ENCODE results near the gene IL1R1.

IL1R1 gene

DNA sequence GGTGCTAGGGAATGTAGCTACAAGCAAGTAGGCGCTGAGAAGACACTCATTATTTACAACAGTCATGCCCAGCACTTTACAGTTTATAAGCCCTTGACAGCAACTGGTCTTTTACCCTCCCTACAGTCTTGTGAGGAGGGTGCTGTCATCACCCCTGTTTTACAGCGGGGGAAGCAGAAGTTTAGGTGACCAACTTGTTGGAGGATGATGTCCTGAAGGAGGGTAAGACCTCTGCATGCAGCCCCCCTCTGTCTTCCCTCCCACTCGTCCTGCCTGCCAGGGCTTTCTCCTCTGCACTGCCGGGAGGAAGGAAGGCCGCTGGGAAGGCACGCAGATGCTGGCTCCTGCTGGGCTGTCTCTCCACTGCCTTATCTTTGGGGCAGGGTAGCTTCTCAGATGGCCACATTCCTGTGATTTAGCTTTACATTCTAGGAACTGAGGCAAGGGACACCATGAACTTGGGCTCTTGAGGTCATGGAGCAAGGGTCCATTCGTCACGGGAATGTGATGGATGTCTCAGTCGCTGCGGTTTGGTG, 972 bp downstream of the IL1R1 start:
- WGBS, 2 donors (ENCODE audit: extremely low coverage in 2 of 2, insufficient read length in 2 of 2, insufficient replicate concordance in 1 of 2), result no CpG with 5 or more reads among the region's 10 CpGs
- no peaks in the 10 kb centered on the region for H3K36me3 ChIP-seq (replicated peaks in 1 of 2; ENCODE audit: control insufficient read depth in 2 of 2, insufficient read depth in 2 of 2, low read length in 2 of 2)
- H3K4me2 ChIP-seq (ENCODE audit: insufficient read depth, low read length, poor library complexity, severe bottlenecking), result no peak overlapping the region
- no peak overlapping the region for H3K14ac ChIP-seq (ENCODE audit: low read length)
- H2BK5ac ChIP-seq (ENCODE audit: low read length), result no peak overlapping the region
- H3K79me1 ChIP-seq (ENCODE audit: low read depth, low read length), result no peaks in the 10 kb centered on the region
- no peak overlapping the region for H3K23ac ChIP-seq (ENCODE audit: low read depth, low read length, poor library complexity)
- no peak overlapping the region for H2AFZ ChIP-seq (ENCODE audit: low read length)
- no peak overlapping the region for H4K91ac ChIP-seq (ENCODE audit: low read depth, low read length, poor library complexity)
- no peak overlapping the region for H3K4ac ChIP-seq (ENCODE audit: low read length)
- H3K27me3 ChIP-seq (ENCODE audit: control insufficient read depth in 3 of 3, insufficient read depth in 3 of 3, low read depth in 1 of 3, low read length in 3 of 3), result peaks cover 0 to 37% (median 11%) of the 10 kb centered on the region in 3 experiments
- H3K27ac ChIP-seq (replicated peaks; ENCODE audit: low read length), result no peak overlapping the region
- H3K4me1 ChIP-seq (ENCODE audit: control insufficient read depth in 2 of 2, insufficient read depth in 1 of 2, low read depth in 1 of 2, low read length in 2 of 2), result no peaks in the 10 kb centered on the region
- no peak overlapping the region for H3K18ac ChIP-seq (ENCODE audit: low read length)
- peaks cover 3 to 10% of the 10 kb centered on the region in 2 donors for H3K9me3 ChIP-seq (replicated peaks in 1 of 2; ENCODE audit: control insufficient read depth in 2 of 2, insufficient read depth in 1 of 2, low read depth in 1 of 2, low read length in 2 of 2)
- H2BK15ac ChIP-seq (ENCODE audit: low read length), result no peak overlapping the region
- H3K9ac ChIP-seq (ENCODE audit: low read depth, low read length, poor library complexity), result no peak overlapping the region
- H2BK120ac ChIP-seq (ENCODE audit: low read depth, low read length), result no peak overlapping the region
- no peak overlapping the region for H4K8ac ChIP-seq (ENCODE audit: low read depth, low read length)
- DNase-seq (ENCODE audit: low spot score), result no peak
- no peak overlapping the region for H3K4me3 ChIP-seq (ENCODE audit: low read length in 2 of 2)
- no peak overlapping the region for H2AK5ac ChIP-seq (ENCODE audit: low read depth, low read length)
- H2BK12ac ChIP-seq (ENCODE audit: low read length), result no peak overlapping the region

DNA sequence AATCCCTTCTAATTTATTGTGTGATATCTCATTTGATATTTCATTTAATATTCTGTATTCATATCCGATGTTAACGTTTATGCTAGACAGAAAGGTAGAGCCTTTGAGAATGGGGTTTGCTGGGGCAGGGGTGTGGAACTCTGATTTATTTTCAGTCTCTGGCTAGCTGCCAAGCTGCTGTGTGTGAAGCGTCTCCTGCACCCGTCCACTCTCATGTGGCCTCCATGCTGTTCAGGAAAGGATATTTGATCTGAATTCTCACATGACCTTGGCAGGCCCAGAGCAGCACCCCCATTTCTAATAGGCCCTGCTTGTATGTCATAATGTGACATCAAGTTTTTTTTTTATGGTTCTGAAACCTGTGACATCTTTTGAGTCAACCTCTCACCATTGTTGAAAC, 1.6 kb downstream of the IL1R1 start:
- Histone ChIP-seq H3K4ac (ENCODE audit: low read length) (no peak overlapping the region), H3K9ac (ENCODE audit: low read depth, low read length, poor library complexity) (no peak overlapping the region), H2BK15ac (ENCODE audit: low read length) (no peak overlapping the region), H3K4me2 (ENCODE audit: insufficient read depth, low read length, poor library complexity, severe bottlenecking) (no peak overlapping the region), H2BK12ac (ENCODE audit: low read length) (no peak overlapping the region), H2AFZ (ENCODE audit: low read length) (no peak overlapping the region), H2AK5ac (ENCODE audit: low read depth, low read length) (no peak overlapping the region), H4K91ac (ENCODE audit: low read depth, low read length, poor library complexity) (no peak overlapping the region), H3K9me3 (replicated peaks in 1 of 2; ENCODE audit: control insufficient read depth in 2 of 2, insufficient read depth in 1 of 2, low read depth in 1 of 2, low read length in 2 of 2) (peaks cover 3 to 10% of the 10 kb centered on the region in 2 donors), H2BK5ac (ENCODE audit: low read length) (no peak overlapping the region), H3K23ac (ENCODE audit: low read depth, low read length, poor library complexity) (no peak overlapping the region), H3K36me3 (replicated peaks in 1 of 2; ENCODE audit: control insufficient read depth in 2 of 2, insufficient read depth in 2 of 2, low read length in 2 of 2) (no peaks in the 10 kb centered on the region), H4K8ac (ENCODE audit: low read depth, low read length) (no peak overlapping the region), H3K79me1 (ENCODE audit: low read depth, low read length) (no peaks in the 10 kb centered on the region), H3K27ac (replicated peaks; ENCODE audit: low read length) (no peak overlapping the region), H2BK120ac (ENCODE audit: low read depth, low read length) (no peak overlapping the region), H3K18ac (ENCODE audit: low read length) (no peak overlapping the region), H3K14ac (ENCODE audit: low read length) (no peak overlapping the region), H3K4me1 (ENCODE audit: control insufficient read depth in 2 of 2, insufficient read depth in 1 of 2, low read depth in 1 of 2, low read length in 2 of 2) (no peaks in the 10 kb centered on the region), H3K4me3 (ENCODE audit: low read length in 2 of 2) (no peak overlapping the region), H3K27me3 (ENCODE audit: control insufficient read depth in 3 of 3, insufficient read depth in 3 of 3, low read depth in 1 of 3, low read length in 3 of 3) (peaks cover 0 to 37% (median 11%) of the 10 kb centered on the region in 3 experiments)
- no peak for DNase-seq (ENCODE audit: low spot score)
- no CpG with 5 or more reads among the region's 4 CpGs for WGBS, 2 donors (ENCODE audit: extremely low coverage in 2 of 2, insufficient read length in 2 of 2, insufficient replicate concordance in 1 of 2)

DNA sequence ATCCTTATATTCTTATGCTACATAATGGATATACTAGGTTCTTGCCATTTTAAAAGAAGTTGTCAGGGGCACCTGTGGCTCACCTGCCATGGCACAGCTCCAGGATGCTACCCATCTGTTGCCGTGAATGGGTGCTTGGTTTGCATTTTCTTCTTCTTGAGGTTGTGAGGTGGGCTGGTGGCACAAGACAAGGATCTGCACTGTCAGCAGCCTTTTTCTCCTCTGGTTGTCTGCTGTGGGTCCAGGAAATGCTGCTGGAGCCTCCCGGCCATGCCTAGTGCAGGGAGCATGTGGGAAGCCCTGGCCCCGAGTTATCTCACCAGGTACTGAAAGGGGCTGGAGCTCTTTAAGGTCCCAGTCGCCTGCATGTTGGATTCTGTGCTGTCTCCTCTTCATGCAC, 2.6 kb downstream of the IL1R1 start:
- H3K4me3 ChIP-seq (ENCODE audit: low read length in 2 of 2), result no peak overlapping the region
- DNase-seq (ENCODE audit: low spot score), result no peak
- peaks cover 0 to 37% (median 11%) of the 10 kb centered on the region in 3 experiments for H3K27me3 ChIP-seq (ENCODE audit: control insufficient read depth in 3 of 3, insufficient read depth in 3 of 3, low read depth in 1 of 3, low read length in 3 of 3)
- no peak overlapping the region for H3K23ac ChIP-seq (ENCODE audit: low read depth, low read length, poor library complexity)
- H2AFZ ChIP-seq (ENCODE audit: low read length), result no peak overlapping the region
- H2AK5ac ChIP-seq (ENCODE audit: low read depth, low read length), result no peak overlapping the region
- no peak overlapping the region for H3K14ac ChIP-seq (ENCODE audit: low read length)
- WGBS, 2 donors (ENCODE audit: extremely low coverage in 2 of 2, insufficient read length in 2 of 2, insufficient replicate concordance in 1 of 2), result no CpG with 5 or more reads among the region's 4 CpGs
- H3K36me3 ChIP-seq (replicated peaks in 1 of 2; ENCODE audit: control insufficient read depth in 2 of 2, insufficient read depth in 2 of 2, low read length in 2 of 2), result no peaks in the 10 kb centered on the region
- no peaks in the 10 kb centered on the region for H3K4me1 ChIP-seq (ENCODE audit: control insufficient read depth in 2 of 2, insufficient read depth in 1 of 2, low read depth in 1 of 2, low read length in 2 of 2)
- H3K18ac ChIP-seq (ENCODE audit: low read length), result no peak overlapping the region
- no peak overlapping the region for H2BK15ac ChIP-seq (ENCODE audit: low read length)
- H2BK12ac ChIP-seq (ENCODE audit: low read length), result no peak overlapping the region
- H3K79me1 ChIP-seq (ENCODE audit: low read depth, low read length), result no peaks in the 10 kb centered on the region
- no peak overlapping the region for H4K8ac ChIP-seq (ENCODE audit: low read depth, low read length)
- no peak overlapping the region for H3K4ac ChIP-seq (ENCODE audit: low read length)
- no peak overlapping the region for H3K27ac ChIP-seq (replicated peaks; ENCODE audit: low read length)
- H3K9ac ChIP-seq (ENCODE audit: low read depth, low read length, poor library complexity), result no peak overlapping the region
- H2BK5ac ChIP-seq (ENCODE audit: low read length), result no peak overlapping the region
- H4K91ac ChIP-seq (ENCODE audit: low read depth, low read length, poor library complexity), result no peak overlapping the region
- H3K9me3 ChIP-seq (replicated peaks in 1 of 2; ENCODE audit: control insufficient read depth in 2 of 2, insufficient read depth in 1 of 2, low read depth in 1 of 2, low read length in 2 of 2), result peaks cover 3 to 12% of the 10 kb centered on the region in 2 donors
- no peak overlapping the region for H2BK120ac ChIP-seq (ENCODE audit: low read depth, low read length)
- no peak overlapping the region for H3K4me2 ChIP-seq (ENCODE audit: insufficient read depth, low read length, poor library complexity, severe bottlenecking)

DNA sequence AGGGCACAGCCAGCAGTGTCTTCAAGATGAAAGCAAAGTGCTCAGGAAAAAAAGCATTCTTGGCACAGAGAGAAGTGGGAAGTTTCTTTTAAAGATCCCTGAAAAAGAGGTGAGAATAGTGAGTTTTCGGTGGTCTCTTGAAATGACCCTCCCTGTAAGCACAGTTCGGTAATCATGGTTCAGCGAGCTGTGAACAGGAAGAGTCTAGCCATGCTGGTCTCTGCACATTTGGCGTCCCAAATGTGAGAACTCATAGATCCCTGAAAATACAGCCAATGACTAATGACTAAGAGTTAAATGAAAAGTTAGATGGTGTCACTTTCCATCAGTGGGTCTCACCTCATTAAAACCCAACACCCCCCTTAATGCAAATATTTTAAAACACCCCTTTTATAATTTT, 3.4 kb downstream of the IL1R1 start:
- DNase-seq (ENCODE audit: low spot score), result no peak
- no peak overlapping the region for H3K9ac ChIP-seq (ENCODE audit: low read depth, low read length, poor library complexity)
- no peak overlapping the region for H3K27ac ChIP-seq (replicated peaks; ENCODE audit: low read length)
- H3K14ac ChIP-seq (ENCODE audit: low read length), result no peak overlapping the region
- H3K4me2 ChIP-seq (ENCODE audit: insufficient read depth, low read length, poor library complexity, severe bottlenecking), result no peak overlapping the region
- H3K27me3 ChIP-seq (ENCODE audit: control insufficient read depth in 3 of 3, insufficient read depth in 3 of 3, low read depth in 1 of 3, low read length in 3 of 3), result peaks cover 0 to 32% (median 11%) of the 10 kb centered on the region in 3 experiments
- H3K4me3 ChIP-seq (ENCODE audit: low read length in 2 of 2), result no peak overlapping the region
- no peak overlapping the region for H3K4ac ChIP-seq (ENCODE audit: low read length)
- H2BK5ac ChIP-seq (ENCODE audit: low read length), result no peak overlapping the region
- no peaks in the 10 kb centered on the region for H3K4me1 ChIP-seq (ENCODE audit: control insufficient read depth in 2 of 2, insufficient read depth in 1 of 2, low read depth in 1 of 2, low read length in 2 of 2)
- H2AK5ac ChIP-seq (ENCODE audit: low read depth, low read length), result no peak overlapping the region
- no peaks in the 10 kb centered on the region for H3K79me1 ChIP-seq (ENCODE audit: low read depth, low read length)
- H3K18ac ChIP-seq (ENCODE audit: low read length), result no peak overlapping the region
- H4K8ac ChIP-seq (ENCODE audit: low read depth, low read length), result no peak overlapping the region
- H2BK120ac ChIP-seq (ENCODE audit: low read depth, low read length), result no peak overlapping the region
- no peak overlapping the region for H2BK15ac ChIP-seq (ENCODE audit: low read length)
- no peak overlapping the region for H4K91ac ChIP-seq (ENCODE audit: low read depth, low read length, poor library complexity)
- whole genome bisulfite sequencing, 2 donors (ENCODE audit: extremely low coverage in 2 of 2, insufficient read length in 2 of 2, insufficient replicate concordance in 1 of 2), result no CpG with 5 or more reads among the region's 4 CpGs
- H3K36me3 ChIP-seq (replicated peaks in 1 of 2; ENCODE audit: control insufficient read depth in 2 of 2, insufficient read depth in 2 of 2, low read length in 2 of 2), result no peaks in the 10 kb centered on the region
- no peak overlapping the region for H3K23ac ChIP-seq (ENCODE audit: low read depth, low read length, poor library complexity)
- H2AFZ ChIP-seq (ENCODE audit: low read length), result no peak overlapping the region
- H3K9me3 ChIP-seq (replicated peaks in 1 of 2; ENCODE audit: control insufficient read depth in 2 of 2, insufficient read depth in 1 of 2, low read depth in 1 of 2, low read length in 2 of 2), result peaks cover 3 to 12% of the 10 kb centered on the region in 2 donors
- no peak overlapping the region for H2BK12ac ChIP-seq (ENCODE audit: low read length)
